ENCODE measurements around the gene LHPP.
A peak's percentile ranks its signal among the peaks of the same experiment; 100 is the strongest.

Gene LHPP

DNA sequence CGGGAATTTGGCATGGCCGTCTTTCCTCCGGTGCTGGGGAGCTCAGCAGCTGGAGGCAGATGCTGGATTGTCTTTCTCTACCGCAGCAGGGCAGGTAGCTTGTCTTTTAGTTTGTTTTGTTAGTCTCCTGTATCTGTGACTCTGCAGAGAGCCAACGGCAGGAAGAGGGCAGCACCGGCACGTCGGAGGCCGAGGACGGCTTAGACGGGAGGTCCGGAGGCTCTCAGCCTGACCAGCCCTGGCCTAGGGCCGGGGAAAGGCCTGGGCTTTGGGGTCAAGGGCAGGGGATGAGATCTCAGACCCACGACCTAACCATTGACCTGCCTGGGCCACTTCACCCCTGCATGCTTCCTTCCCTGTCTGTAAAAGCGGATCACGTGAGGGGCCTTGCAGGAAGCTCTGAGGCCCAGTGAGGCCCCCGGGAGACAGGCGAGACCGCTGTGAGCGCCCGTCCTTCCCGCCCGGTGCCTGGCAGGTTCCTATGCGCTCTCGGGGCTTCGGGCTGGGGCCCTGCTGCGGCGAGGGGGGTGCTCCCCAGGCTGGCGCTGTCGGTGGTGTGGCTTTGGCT is 72.7 kb downstream of the LHPP start:
- TF ChIP-seq, protein P1, sequence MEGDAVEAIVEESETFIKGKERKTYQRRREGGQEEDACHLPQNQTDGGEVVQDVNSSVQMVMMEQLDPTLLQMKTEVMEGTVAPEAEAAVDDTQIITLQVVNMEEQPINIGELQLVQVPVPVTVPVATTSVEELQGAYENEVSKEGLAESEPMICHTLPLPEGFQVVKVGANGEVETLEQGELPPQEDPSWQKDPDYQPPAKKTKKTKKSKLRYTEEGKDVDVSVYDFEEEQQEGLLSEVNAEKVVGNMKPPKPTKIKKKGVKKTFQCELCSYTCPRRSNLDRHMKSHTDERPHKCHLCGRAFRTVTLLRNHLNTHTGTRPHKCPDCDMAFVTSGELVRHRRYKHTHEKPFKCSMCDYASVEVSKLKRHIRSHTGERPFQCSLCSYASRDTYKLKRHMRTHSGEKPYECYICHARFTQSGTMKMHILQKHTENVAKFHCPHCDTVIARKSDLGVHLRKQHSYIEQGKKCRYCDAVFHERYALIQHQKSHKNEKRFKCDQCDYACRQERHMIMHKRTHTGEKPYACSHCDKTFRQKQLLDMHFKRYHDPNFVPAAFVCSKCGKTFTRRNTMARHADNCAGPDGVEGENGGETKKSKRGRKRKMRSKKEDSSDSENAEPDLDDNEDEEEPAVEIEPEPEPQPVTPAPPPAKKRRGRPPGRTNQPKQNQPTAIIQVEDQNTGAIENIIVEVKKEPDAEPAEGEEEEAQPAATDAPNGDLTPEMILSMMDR (conservative IDR thresholded peaks at IDR 0.05; ENCODE audit: low read length): peak; percentile 20
- no peak overlapping the region for H3K4me3 ChIP-seq (ENCODE audit: low read length)
- DNase-seq (ENCODE audit: low read depth): no peak

- DNase-seq (ENCODE audit: low read depth): no peak
- TF ChIP-seq, protein P1 (conservative IDR thresholded peaks at IDR 0.05; ENCODE audit: low read length): no peak
- no peak overlapping the region for H3K4me3 ChIP-seq (ENCODE audit: low read length)
These were observed 73.4 kb downstream of the LHPP start for GRCh38 chr10:124534826-124535601.

DNA sequence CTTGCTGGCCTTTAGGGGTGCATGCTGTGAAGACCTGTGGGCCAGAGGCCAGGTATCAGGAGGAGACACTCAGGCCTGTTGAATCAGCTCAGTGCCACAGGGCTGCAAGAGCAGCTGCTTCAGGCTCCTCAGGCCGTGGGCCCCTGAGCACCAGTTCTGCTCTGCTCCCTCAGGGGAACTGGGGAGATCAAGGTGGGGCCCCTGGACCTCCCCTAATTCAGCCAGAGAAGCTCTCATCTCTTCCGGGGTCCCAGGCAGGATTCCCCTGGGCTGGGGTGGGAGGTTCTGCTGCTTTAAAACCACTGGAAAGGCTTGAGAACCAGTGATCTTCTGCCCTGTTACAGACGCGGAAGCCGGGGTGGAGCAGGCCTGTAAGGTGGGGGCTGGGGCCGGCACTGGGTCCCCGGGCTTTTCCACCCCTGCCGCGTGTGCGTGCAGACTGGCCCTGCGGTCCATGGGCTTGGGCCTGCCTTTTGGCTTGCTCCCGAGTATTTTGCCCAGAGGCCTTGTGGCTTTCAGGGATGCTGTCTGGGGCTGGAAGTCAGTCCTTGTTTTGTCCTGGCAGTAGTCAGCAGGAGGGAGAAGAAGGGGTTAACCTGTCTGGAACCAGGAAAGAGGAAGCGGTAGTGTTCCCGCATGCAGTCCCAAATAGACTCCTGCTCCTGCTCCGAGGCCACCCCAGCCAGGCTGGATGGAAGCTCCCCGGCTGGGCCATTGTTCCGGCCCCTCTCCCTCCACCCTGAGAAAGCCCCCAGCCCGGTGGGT is 74.3 kb downstream of the LHPP start:
- TF ChIP-seq, protein P1 (conservative IDR thresholded peaks at IDR 0.05; ENCODE audit: low read length): no peak
- DNase-seq (ENCODE audit: low read depth): no peak
- H3K4me3 ChIP-seq (ENCODE audit: low read length): no peak overlapping the region

DNA sequence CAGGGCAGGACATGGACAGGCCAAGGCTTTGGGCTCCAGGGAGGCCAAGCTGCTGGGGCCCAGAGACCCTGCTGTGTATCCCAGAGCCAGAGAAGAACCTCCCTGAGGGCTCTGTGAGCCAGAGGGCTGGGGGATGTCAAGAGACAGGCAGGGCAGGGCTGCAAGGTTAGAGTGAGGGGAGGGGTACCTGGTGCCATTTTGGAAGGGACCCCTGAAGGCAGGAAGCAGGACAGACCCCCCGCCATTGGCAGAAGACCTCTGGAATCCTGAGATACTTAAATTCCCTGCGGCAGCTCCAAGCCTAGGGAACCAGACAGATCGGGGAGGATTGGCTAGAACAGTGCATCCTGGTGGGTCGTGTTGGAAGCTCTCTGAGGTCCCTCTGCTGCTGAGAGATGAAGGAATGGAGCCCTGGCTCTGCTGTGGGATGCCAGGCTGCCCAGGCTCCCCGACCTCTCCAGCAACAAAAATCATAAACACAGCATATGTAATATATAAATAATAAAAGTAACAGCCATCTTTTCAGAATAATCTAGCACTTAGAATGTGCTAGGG is 75.0 kb downstream of the LHPP start:
- no peak for DNase-seq (ENCODE audit: low read depth)
- H3K4me3 ChIP-seq (ENCODE audit: low read length): no peak overlapping the region
- TF ChIP-seq, protein P1 (conservative IDR thresholded peaks at IDR 0.05; ENCODE audit: low read length): no peak

GRCh38 chr10:124537166-124537725 is 75.6 kb downstream of the LHPP start:
- H3K4me3 ChIP-seq (ENCODE audit: low read length): no peak overlapping the region
- TF ChIP-seq, protein P1 (conservative IDR thresholded peaks at IDR 0.05; ENCODE audit: low read length): no peak
- no peak for DNase-seq (ENCODE audit: low read depth)

GRCh38 chr10:124537891-124538290 is 76.3 kb downstream of the LHPP start:
- no peak for DNase-seq (ENCODE audit: low read depth)
- TF ChIP-seq, protein P1 (conservative IDR thresholded peaks at IDR 0.05; ENCODE audit: low read length): no peak
- H3K4me3 ChIP-seq (ENCODE audit: low read length): no peak overlapping the region

Data from AG10803 (cell line).